Right atrium auricular region (tissue), 2 donors: ENCODE data around the gene FEN1. TPM values are rescaled to one million over a fixed set of nuclear protein-coding genes. Genes with fewer than 3 reads are reported as not detected.
A peak's percentile ranks its signal among the peaks of the same experiment; 100 is the strongest.

Experiments
- DNase-seq: peaks from one replicate; pipeline ENCODE4 v3.0.0-alpha.2; 2019; ENCODE audit warnings: low spot score
- H3K27ac ChIP-seq, 2 donors: fragments of 200-600 bp; sonication (generic); 1 replicate in 1 of 2; 2 replicates in 1 of 2; pipeline ENCODE4 v1.5.1; 2016 to 2019
- H3K27me3 ChIP-seq, 2 donors: fragments of 200-600 bp; sonication (generic); one replicate each; pipeline versions ENCODE4 v1.5.1 to v1.6.0; 2017 to 2019
- H3K36me3 ChIP-seq: fragments of 200-600 bp; sonication (generic); one replicate; pipeline ENCODE4 v1.5.1; 2016
- H3K4me1 ChIP-seq, 2 donors: fragments of 200-600 bp; sonication (generic); one replicate each; pipeline versions ENCODE4 v1.5.1 to v1.6.0; 2017 to 2019
- H3K4me3 ChIP-seq, 2 donors: fragments of 200-600 bp; sonication (generic); 1 replicate in 1 of 2; 2 replicates in 1 of 2; pipeline ENCODE4 v1.5.1; 2017 to 2019; ENCODE audit warnings: mild to moderate bottlenecking in 1 of 2, moderate library complexity in 1 of 2
- H3K9me3 ChIP-seq, 2 donors: fragments of 200-600 bp; sonication (generic); one replicate each; pipeline ENCODE4 v1.5.1; 2019
- CTCF ChIP-seq, 2 donors: fragments of 200-600 bp; sonication (generic); IDR thresholded peaks; one replicate each; pipeline ENCODE4 v1.5.1; 2019; ENCODE audit warnings: antibody characterized with exemption in 2 of 2
- total RNA-seq, 2 donors: library from RNA; depleted of rRNA; stranded (reverse); fragments of >200 nt; gene quantifications; one replicate each; pipeline ENCODE4 v1.1.0, GENCODE V29; 2016

The FEN1 gene
- total RNA-seq, 2 donors from 2014 or later = 3.7 to 4.0 TPM

- no peak for DNase-seq
- no peaks in the 10 kb centered on the region for H3K9me3 ChIP-seq
- TF ChIP-seq CTCF (IDR thresholded peaks at IDR 0.05) = no peak
- no peak overlapping the region for H3K4me3 ChIP-seq
- no peaks in the 10 kb centered on the region for H3K36me3 ChIP-seq
- no peak overlapping the region for H3K27ac ChIP-seq
- no peaks in the 10 kb centered on the region for H3K27me3 ChIP-seq
- H3K4me1 ChIP-seq = peaks cover 0 to 58% of the 10 kb centered on the region in 2 donors
These were observed 40.8 kb downstream of the FEN1 start for GRCh38 chr11:61833471-61833870.

GRCh38 chr11:61833926-61834277 is 41.2 kb downstream of the FEN1 start:
- no peak for TF ChIP-seq CTCF (IDR thresholded peaks at IDR 0.05)
- DNase-seq = no peak

GRCh38 chr11:61834278-61835048 is 41.8 kb downstream of the FEN1 start:
- Histone ChIP-seq H3K9me3 (no peaks in the 10 kb centered on the region), H3K27me3 (no peaks in the 10 kb centered on the region), H3K4me3 (no peak overlapping the region), H3K4me1 (peaks cover 0 to 48% of the 10 kb centered on the region in 2 donors), H3K36me3 (no peaks in the 10 kb centered on the region), H3K27ac (peak overlapping the region; percentile 44 to 54)
- no peak for TF ChIP-seq CTCF (IDR thresholded peaks at IDR 0.05)
- peak; percentile 77 for DNase-seq

More at GRCh38 chr11:61833926-61834277, 41.2 kb downstream of the FEN1 start:
- Histone ChIP-seq H3K27me3 (no peaks in the 10 kb centered on the region), H3K27ac (peak overlapping the region; percentile 44 to 54), H3K4me1 (peaks cover 0 to 54% of the 10 kb centered on the region in 2 donors), H3K9me3 (no peaks in the 10 kb centered on the region), H3K36me3 (no peaks in the 10 kb centered on the region), H3K4me3 (no peak overlapping the region)

- peaks cover 0 to 34% of the 10 kb centered on the region in 2 donors for H3K4me1 ChIP-seq
- no peak for TF ChIP-seq CTCF (IDR thresholded peaks at IDR 0.05)
- H3K27me3 ChIP-seq = no peaks in the 10 kb centered on the region
- H3K27ac ChIP-seq = no peak overlapping the region
- no peak overlapping the region for H3K4me3 ChIP-seq
- H3K9me3 ChIP-seq = no peaks in the 10 kb centered on the region
- no peaks in the 10 kb centered on the region for H3K36me3 ChIP-seq
- DNase-seq = no peak
These were observed 43.5 kb downstream of the FEN1 start for GRCh38 chr11:61836193-61836592.

- H3K27ac ChIP-seq = no peak overlapping the region
- no peak for DNase-seq
- H3K36me3 ChIP-seq = no peaks in the 10 kb centered on the region
These were observed 44.8 kb downstream of the FEN1 start for GRCh38 chr11:61837411-61838005.

More at GRCh38 chr11:61837411-61838005, 44.8 kb downstream of the FEN1 start:
- Histone ChIP-seq H3K4me3 (no peak overlapping the region), H3K4me1 (peaks cover 0 to 28% of the 10 kb centered on the region in 2 donors), H3K9me3 (no peaks in the 10 kb centered on the region), H3K27me3 (no peaks in the 10 kb centered on the region)
- TF ChIP-seq CTCF (IDR thresholded peaks at IDR 0.05) = no peak
